Colonic mucosa (tissue), 4 donors: ENCODE results near the gene YPEL5. TPM values are rescaled to one million over a fixed set of nuclear protein-coding genes. Genes with fewer than 3 reads are reported as not detected.

Source experiments
- DNase-seq: peaks from one replicate; pipeline ENCODE4 v3.0.0-alpha.2; 2020
- H3K27ac ChIP-seq: fragments of 200-600 bp; one replicate; pipeline ENCODE4 v1.8.0; 2021
- H3K27me3 ChIP-seq: fragments of 200-600 bp; one replicate; pipeline ENCODE4 v1.8.0; 2021
- H3K36me3 ChIP-seq: fragments of 200-600 bp; one replicate; pipeline ENCODE4 v1.8.0; 2021
- H3K4me1 ChIP-seq: fragments of 200-600 bp; one replicate; pipeline ENCODE4 v1.8.0; 2021; ENCODE audit warnings: mild to moderate bottlenecking
- H3K4me3 ChIP-seq: fragments of 200-600 bp; one replicate; pipeline ENCODE4 v1.8.0; 2021
- H3K9ac ChIP-seq, 2 donors: one replicate each; pipeline ENCODE4 v1.7.0; 2013; ENCODE audit warnings: control low read depth in 2 of 2, low read depth in 2 of 2, low read length in 2 of 2
- H3K9me3 ChIP-seq: fragments of 200-600 bp; one replicate; pipeline ENCODE4 v1.8.0; 2021
- CTCF ChIP-seq: fragments of 200-600 bp; IDR thresholded peaks from one replicate; pipeline ENCODE4 v1.8.0; 2022; ENCODE audit warnings: antibody characterized with exemption, mild to moderate bottlenecking
- intact Hi-C: fragments of 100-400 bp; cut with DNase I; formaldehyde crosslinking; loops from one replicate; pipeline ENCODE4 v1.14.1; 2022
- total RNA-seq, 2 donors: library from RNA; stranded (reverse); fragmentation: NEBNext Ultra II Directional in 1 of 2; extraction: Animal tissue kit (Norgen Biotek cat#: 25700) in 1 of 2; gene quantifications; one replicate each; pipeline ENCODE4 v1.2.1, GENCODE V29; 2021
- donor health status: healthy.
- donor health status: DM: no; HTN: no; CAD: no.
- donor health status: DM: no; HTN: no; CAD: no.

Gene YPEL5
- total RNA-seq, 2 donors from 2014 or later, result 26.7 to 78.7 TPM

- no peak overlapping the region for H3K4me3 ChIP-seq
- TF ChIP-seq CTCF, result no peak
Observed at GRCh38 chr2:30112561-30112960, 34.2 kb upstream of the YPEL5 start.

GRCh38 chr2:30113617-30114293, 33.1 kb upstream of the YPEL5 start:
- Histone ChIP-seq H3K27me3 (no peaks in the 10 kb centered on the region), H3K4me1 (no peaks in the 10 kb centered on the region), H3K4me3 (no peak overlapping the region), H3K9ac (no peak overlapping the region), H3K9me3 (no peaks in the 10 kb centered on the region), H3K27ac (no peak overlapping the region), H3K36me3 (no peaks in the 10 kb centered on the region)
- intact Hi-C loops, result loop anchor here (1.0 kb wide), 1 partner anchor 21 kb away; no protein-coding TSS in a partner anchor
- no peak for TF ChIP-seq CTCF
- no peak for DNase-seq

More at GRCh38 chr2:30112561-30112960, 34.2 kb upstream of the YPEL5 start:
- no peaks in the 10 kb centered on the region for H3K36me3 ChIP-seq
- DNase-seq, result no peak
- H3K9ac ChIP-seq, result no peak overlapping the region
- no peak overlapping the region for H3K27ac ChIP-seq
- no peaks in the 10 kb centered on the region for H3K27me3 ChIP-seq
- intact Hi-C loops, result no loop called here
- no peaks in the 10 kb centered on the region for H3K4me1 ChIP-seq
- no peaks in the 10 kb centered on the region for H3K9me3 ChIP-seq

GRCh38 chr2:30115141-30115980, 31.4 kb upstream of the YPEL5 start:
- H3K4me3 ChIP-seq, result no peak overlapping the region
- H3K9ac ChIP-seq, result no peak overlapping the region
- H3K4me1 ChIP-seq, result no peaks in the 10 kb centered on the region
- DNase-seq, result peak; percentile 86
- H3K27me3 ChIP-seq, result no peaks in the 10 kb centered on the region
- intact Hi-C loops, result loop anchor here (5.0 kb wide), 1 partner anchor 33 kb away; no protein-coding TSS in a partner anchor
- peak; percentile 83 for TF ChIP-seq CTCF
- H3K9me3 ChIP-seq, result no peaks in the 10 kb centered on the region
- no peak overlapping the region for H3K27ac ChIP-seq
- H3K36me3 ChIP-seq, result no peaks in the 10 kb centered on the region

GRCh38 chr2:30115981-30116285, 30.9 kb upstream of the YPEL5 start:
- Histone ChIP-seq H3K4me3 (no peak overlapping the region), H3K4me1 (no peaks in the 10 kb centered on the region), H3K9ac (no peak overlapping the region), H3K9me3 (no peaks in the 10 kb centered on the region), H3K36me3 (no peaks in the 10 kb centered on the region), H3K27me3 (no peaks in the 10 kb centered on the region), H3K27ac (no peak overlapping the region)
- intact Hi-C loops, result loop anchor here (5.0 kb wide), 1 partner anchor 34 kb away; no protein-coding TSS in a partner anchor
- no peak for DNase-seq
- TF ChIP-seq CTCF, result no peak

GRCh38 chr2:30122362-30122761, 24.4 kb upstream of the YPEL5 start:
- no peak for DNase-seq
- H3K36me3 ChIP-seq, result no peaks in the 10 kb centered on the region
- no peaks in the 10 kb centered on the region for H3K4me1 ChIP-seq
- H3K27me3 ChIP-seq, result no peaks in the 10 kb centered on the region
- TF ChIP-seq CTCF, result no peak
- H3K4me3 ChIP-seq, result no peak overlapping the region
- H3K9me3 ChIP-seq, result no peaks in the 10 kb centered on the region
- intact Hi-C loops, result no loop called here
- H3K27ac ChIP-seq, result no peak overlapping the region
- H3K9ac ChIP-seq, result no peak overlapping the region
